HCT116 (cell line): Measurements from ENCODE around the gene RAB3C. TPM values are rescaled to one million over a fixed set of nuclear protein-coding genes. Genes with fewer than 3 reads are reported as not detected.

Experiments used
- ATAC-seq: fragments of 200-7000 bp; cut with Tn5 transposase; 2 replicates; pipeline ENCODE4 v1.9.1; 2020; ENCODE audit warnings: mild to moderate bottlenecking, moderate library complexity
- BruUV-seq: library from RNA; stranded (reverse); fragments of 400-500 nt; replicated peaks from 2 replicates; lab custom pipeline; 2021; lab: Mats Ljungman, UMichigan
- CTCF ChIA-PET: fragments of 300-600 bp; sonication (Branson Sonifier 250); formaldehyde crosslinking; loops from one replicate; lab custom pipeline; 2021; ENCODE audit warnings: antibody characterized with exemption; lab: Charles Lee
- POLR2A ChIA-PET: fragments of 300-600, 350-600 bp; sonication (Branson Sonifier 250); formaldehyde crosslinking; loops from one replicate; lab custom pipeline; 2021; ENCODE audit warnings: antibody characterized with exemption; lab: Charles Lee
- RAD21 ChIA-PET, 2 experiments: fragments of 300-600 bp; sonication (Branson Sonifier 250); formaldehyde crosslinking; loops; one replicate each; lab custom pipeline; 2023; ENCODE audit warnings: low total read pairs in 2 of 2; ENCODE audit not compliant: uncharacterized antibody in 2 of 2, unreplicated experiment in 2 of 2, low non-redundant PET in 1 of 2; lab: Charles Lee
- DNase-seq: peaks from one replicate; pipeline ENCODE4 v3.0.0-alpha.2; 2010; ENCODE audit warnings: low read depth, low spot score
- H2AFZ ChIP-seq: fragments of 200-600 bp; shearing (Covaris generic), sonication (generic); 2 replicates; pipeline ENCODE4 v1.6.1; 2017; ENCODE audit warnings: low read depth, mixed run types, mixed read lengths, antibody characterized with exemption, low read length; ENCODE audit not compliant: poor library complexity, severe bottlenecking
- H3K27ac ChIP-seq: 2 replicates; pipeline ENCODE4 v1.5.1; 2012; ENCODE audit warnings: low read depth, low read length
- H3K27me3 ChIP-seq: fragments of 200-600 bp; sonication (generic); 2 replicates; pipeline ENCODE4 v1.6.1; 2016; ENCODE audit warnings: mixed run types, low read length, mixed read lengths; ENCODE audit not compliant: insufficient read depth
- H3K36me3 ChIP-seq, 2 experiments: fragments of 200-500 bp in 1 of 2; fragments of 200-600 bp in 1 of 2; sonication (Bioruptor generic) in 1 of 2; sonication (generic) in 1 of 2; 2 replicates each; pipeline versions ENCODE4 v1.5.1 to v1.6.1; 2014 to 2016; ENCODE audit warnings: low read length in 2 of 2, inconsistent platforms in 1 of 2, mixed read lengths in 1 of 2, mixed run types in 1 of 2; ENCODE audit not compliant: insufficient read depth in 2 of 2, control insufficient read depth in 1 of 2
- H3K4me1 ChIP-seq, 2 experiments: fragments of 200-600 bp in 1 of 2; sonication (generic) in 1 of 2; 2 replicates each; pipeline versions ENCODE4 v1.5.1 to v1.6.1; 2012 to 2017; ENCODE audit warnings: low read length in 2 of 2, inconsistent platforms in 1 of 2, mild to moderate bottlenecking in 1 of 2, mixed read lengths in 1 of 2, mixed run types in 1 of 2, moderate library complexity in 1 of 2; ENCODE audit not compliant: insufficient read depth in 2 of 2, control insufficient read depth in 1 of 2
- H3K4me2 ChIP-seq: fragments of 200-600 bp; sonication (generic); 2 replicates; pipeline ENCODE4 v1.6.1; 2017; ENCODE audit warnings: mixed run types, low read length, mixed read lengths
- H3K4me3 ChIP-seq, 2 experiments: fragments of 200-600 bp in 1 of 2; sonication (generic) in 1 of 2; replicated peaks in 1 of 2; 2 replicates each; pipeline ENCODE4 v1.5.1; 2011 to 2016; ENCODE audit warnings: low read length in 2 of 2, control low read depth in 1 of 2, low read depth in 1 of 2, mild to moderate bottlenecking in 1 of 2, mixed read lengths in 1 of 2, mixed run types in 1 of 2
- H3K79me2 ChIP-seq: fragments of 200-600 bp; sonication (generic); 2 replicates; pipeline ENCODE4 v1.6.1; 2017; ENCODE audit warnings: mild to moderate bottlenecking, mixed run types, low read length, moderate library complexity, mixed read lengths; ENCODE audit not compliant: insufficient read depth
- H3K9ac ChIP-seq: fragments of 200-600 bp; sonication (generic); 2 replicates; pipeline ENCODE4 v1.6.1; 2016; ENCODE audit warnings: low read length, mixed read lengths
- H3K9me2 ChIP-seq: fragments of 200-600 bp; sonication (generic), shearing (Covaris generic); 2 replicates; pipeline ENCODE4 v1.6.1; 2017; ENCODE audit warnings: mixed run types, mild to moderate bottlenecking, moderate library complexity; ENCODE audit not compliant: insufficient read depth
- H3K9me3 ChIP-seq, 2 experiments: fragments of 200-500 bp in 1 of 2; fragments of 200-600 bp in 1 of 2; sonication (Bioruptor generic) in 1 of 2; sonication (generic) in 1 of 2; 2 replicates each; pipeline ENCODE4 v1.6.1; 2014 to 2017; ENCODE audit warnings: low read length in 2 of 2, mixed read lengths in 2 of 2, inconsistent platforms in 1 of 2, low read depth in 1 of 2, mild to moderate bottlenecking in 1 of 2, mixed run types in 1 of 2, moderate library complexity in 1 of 2; ENCODE audit not compliant: control insufficient read depth in 1 of 2, insufficient read depth in 1 of 2
- H4K20me1 ChIP-seq: fragments of 200-600 bp; sonication (generic), shearing (Covaris generic); 2 replicates; pipeline ENCODE4 v1.6.1; 2017; ENCODE audit warnings: mixed run types, mild to moderate bottlenecking, moderate library complexity; ENCODE audit not compliant: insufficient read depth
- ATF3 ChIP-seq: IDR thresholded peaks from 2 replicates; pipeline ENCODE4 v1.6.1; 2012
- CBX3 ChIP-seq: IDR thresholded peaks from 2 replicates; pipeline ENCODE4 v1.6.1; 2012; ENCODE audit warnings: low read depth
- CEBPB ChIP-seq: IDR thresholded peaks from 2 replicates; pipeline ENCODE4 v1.6.1; 2012; ENCODE audit warnings: low read depth
- EZH2 ChIP-seq: fragments of 200-600 bp; sonication (generic); IDR thresholded peaks from 2 replicates; pipeline ENCODE4 v1.6.1; 2017; ENCODE audit warnings: antibody characterized with exemption, mixed run types
- FOSL1 ChIP-seq: IDR thresholded peaks from 2 replicates; pipeline ENCODE4 v1.6.1; 2012; ENCODE audit warnings: low read depth
- JUND ChIP-seq: IDR thresholded peaks from 2 replicates; pipeline ENCODE4 v1.6.1; 2012
- RAD21 ChIP-seq: IDR thresholded peaks from 2 replicates; pipeline ENCODE4 v1.6.1; 2012; ENCODE audit warnings: low read depth, mild to moderate bottlenecking
- SIN3A ChIP-seq: IDR thresholded peaks from 2 replicates; pipeline ENCODE4 v1.6.1; 2012; ENCODE audit warnings: low read depth
- SP1 ChIP-seq: IDR thresholded peaks from 2 replicates; pipeline ENCODE4 v1.6.1; 2012; ENCODE audit warnings: low read depth
- ZFX ChIP-seq: fragments of 450-650 bp; IDR thresholded peaks from 2 replicates; pipeline ENCODE4 v1.6.1; 2017
- intact Hi-C: fragments of 100-400 bp; cut with micrococcal nuclease; formaldehyde crosslinking; loops from 2 replicates; pipeline ENCODE4 v1.10.0; 2022
- total RNA-seq: library from RNA; stranded (reverse); gene quantifications from one replicate; pipeline ENCODE4 v1.2.1, GENCODE V29; 2021; ENCODE audit not compliant: unreplicated experiment
- TF ChIP-seq, protein P1 (sequence below), 3 experiments: fragments of 200-600 bp in 1 of 3; sonication (generic) in 1 of 3; IDR thresholded peaks in 2 of 3; conservative IDR thresholded peaks in 1 of 3; 2 replicates each; pipeline ENCODE4 v1.5.1; 2012 to 2017; ENCODE audit warnings: low read depth in 2 of 3, low read length in 2 of 3, antibody characterized with exemption in 1 of 3, borderline replicate concordance in 1 of 3, control low read depth in 1 of 3, mild to moderate bottlenecking in 1 of 3, mixed read lengths in 1 of 3, mixed run types in 1 of 3, moderate library complexity in 1 of 3; ENCODE audit not compliant: insufficient read depth in 1 of 3
- TF ChIP-seq, protein P2 (sequence below): IDR thresholded peaks from 2 replicates; pipeline ENCODE4 v1.6.1; 2012

RAB3C gene
- total RNA-seq, 1 experiment from 2014 or later = not detected

- Histone ChIP-seq H3K4me2 (no peak overlapping the region), H3K9me2 (no peaks in the 10 kb centered on the region), H3K9ac (no peak overlapping the region), H3K27ac (no peak overlapping the region), H2AFZ (no peak overlapping the region), H3K4me3 (no peak overlapping the region), H3K4me1 (peaks cover 0 to 5% of the 10 kb centered on the region in 2 experiments; a peak in 2 of 4 replicates), H3K79me2 (no peaks in the 10 kb centered on the region), H3K9me3 (no peaks in the 10 kb centered on the region), H3K27me3 (peaks cover 20% of the 10 kb centered on the region), H4K20me1 (no peaks in the 10 kb centered on the region), H3K36me3 (no peaks in the 10 kb centered on the region; a peak in 1 of 4 replicates)
- ChIA-PET CTCF (no interaction called here), RAD21 (no interaction called here), POLR2A (no interaction called here)
- BruUV-seq = no TSS peak
- ATAC-seq (no peak), DNase-seq (no peak)
- TF ChIP-seq ATF3 (no peak), SIN3A (no peak), RAD21 (no peak), SP1 (no peak), JUND (no peak), ZFX (no peak), EZH2 (no peak), CBX3 (no peak), CEBPB (no peak), FOSL1 (no peak)
- TF ChIP-seq, protein P1, sequence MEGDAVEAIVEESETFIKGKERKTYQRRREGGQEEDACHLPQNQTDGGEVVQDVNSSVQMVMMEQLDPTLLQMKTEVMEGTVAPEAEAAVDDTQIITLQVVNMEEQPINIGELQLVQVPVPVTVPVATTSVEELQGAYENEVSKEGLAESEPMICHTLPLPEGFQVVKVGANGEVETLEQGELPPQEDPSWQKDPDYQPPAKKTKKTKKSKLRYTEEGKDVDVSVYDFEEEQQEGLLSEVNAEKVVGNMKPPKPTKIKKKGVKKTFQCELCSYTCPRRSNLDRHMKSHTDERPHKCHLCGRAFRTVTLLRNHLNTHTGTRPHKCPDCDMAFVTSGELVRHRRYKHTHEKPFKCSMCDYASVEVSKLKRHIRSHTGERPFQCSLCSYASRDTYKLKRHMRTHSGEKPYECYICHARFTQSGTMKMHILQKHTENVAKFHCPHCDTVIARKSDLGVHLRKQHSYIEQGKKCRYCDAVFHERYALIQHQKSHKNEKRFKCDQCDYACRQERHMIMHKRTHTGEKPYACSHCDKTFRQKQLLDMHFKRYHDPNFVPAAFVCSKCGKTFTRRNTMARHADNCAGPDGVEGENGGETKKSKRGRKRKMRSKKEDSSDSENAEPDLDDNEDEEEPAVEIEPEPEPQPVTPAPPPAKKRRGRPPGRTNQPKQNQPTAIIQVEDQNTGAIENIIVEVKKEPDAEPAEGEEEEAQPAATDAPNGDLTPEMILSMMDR (IDR thresholded peaks at IDR 0.05 in 2 of 3, conservative IDR thresholded peaks at IDR 0.05 in 1 of 3; ENCODE audit: borderline replicate concordance in 1 of 3, insufficient read depth in 1 of 3, low read depth in 2 of 3, low read length in 2 of 3) = no peak
- TF ChIP-seq, protein P2, sequence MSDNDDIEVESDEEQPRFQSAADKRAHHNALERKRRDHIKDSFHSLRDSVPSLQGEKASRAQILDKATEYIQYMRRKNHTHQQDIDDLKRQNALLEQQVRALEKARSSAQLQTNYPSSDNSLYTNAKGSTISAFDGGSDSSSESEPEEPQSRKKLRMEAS = no peak
- intact Hi-C loops = no loop called here
Observed at GRCh38 chr5:58753446-58753845, 170.6 kb downstream of the RAB3C start.
